Fibroblast of lung (primary cell): ENCODE data around the gene CARD19.

Experiments
- CTCF ChIP-seq, 2 donors: IDR thresholded peaks in 1 of 2; conservative IDR thresholded peaks in 1 of 2; 1 replicate in 1 of 2; 2 replicates in 1 of 2; pipeline ENCODE4 v1.5.1; 2011 to 2012; ENCODE audit warnings: low read length in 2 of 2, control low read depth in 1 of 2, inconsistent platforms in 1 of 2, low read depth in 1 of 2, mild to moderate bottlenecking in 1 of 2
- EZH2 ChIP-seq: IDR thresholded peaks from 2 replicates; pipeline ENCODE4 v1.5.1; 2012; ENCODE audit warnings: low read length, control low read depth, mild to moderate bottlenecking; ENCODE audit errors: missing control alignments

GRCh38 chr9:93076101-93076791 lies 19.8 kb upstream of the CARD19 start:
- no peak for TF ChIP-seq CTCF (conservative IDR thresholded peaks at IDR 0.05 in 1 of 2, IDR thresholded peaks at IDR 0.05 in 1 of 2; ENCODE audit: low read depth in 1 of 2, low read length in 2 of 2)
- no peak for TF ChIP-seq EZH2
